Activated naive CD4-positive, alpha-beta T cell treated with anti-CD3 and anti-CD28 coated beads for 36 hours (primary cell): ENCODE measurements around the gene RASGRP2. TPM values are rescaled to one million over a fixed set of nuclear protein-coding genes. Genes with fewer than 3 reads are reported as not detected.

Source experiments
- CTCF ChIA-PET: fragments of 350-600 bp; sonication (Branson Sonifier 250); formaldehyde crosslinking; loops from one replicate; lab custom pipeline; 2021; ENCODE audit warnings: antibody characterized with exemption; lab: Charles Lee
- DNase-seq: peaks from one replicate; pipeline ENCODE4 v3.0.0-alpha.2; 2020
- H3K27ac Mint-ChIP-seq: one replicate; pipeline ENCODE4 v1.8.0; 2021; ENCODE audit warnings: mild to moderate bottlenecking, mixed read lengths
- H3K27me3 Mint-ChIP-seq: one replicate; pipeline ENCODE4 v1.8.0; 2021; ENCODE audit warnings: low read depth, mixed read lengths
- H3K36me3 Mint-ChIP-seq: one replicate; pipeline ENCODE4 v1.8.0; 2021; ENCODE audit warnings: low read depth, mixed read lengths
- H3K4me1 Mint-ChIP-seq: one replicate; pipeline ENCODE4 v1.8.0; 2021; ENCODE audit warnings: low read depth, mixed read lengths
- H3K4me3 Mint-ChIP-seq: one replicate; pipeline ENCODE4 v1.8.0; 2021; ENCODE audit warnings: mild to moderate bottlenecking, moderate library complexity, mixed read lengths
- H3K9me3 Mint-ChIP-seq: one replicate; pipeline ENCODE4 v1.8.0; 2021; ENCODE audit warnings: mixed read lengths
- intact Hi-C: fragments of 100-400 bp; cut with micrococcal nuclease; formaldehyde crosslinking; loops from one replicate; pipeline ENCODE4 v1.15.1; 2023
- total RNA-seq, 2 experiments: library from RNA; stranded (reverse); gene quantifications; one replicate each; pipeline ENCODE4 v1.2.3, GENCODE V29; 2021

RASGRP2 gene
- total RNA-seq, 2 experiments from 2014 or later = 5.2 to 5.6 TPM

GRCh38 chr11:64692764-64693331, 51.1 kb downstream of the RASGRP2 start:
- Mint-ChIP-seq H3K4me3 (peak overlapping the region; percentile 32), H3K27me3 (peaks cover 16% of the 10 kb centered on the region), H3K27ac (no peak overlapping the region), H3K9me3 (no peaks in the 10 kb centered on the region), H3K36me3 (no peaks in the 10 kb centered on the region), H3K4me1 (peaks cover 24% of the 10 kb centered on the region)
- intact Hi-C loops = no loop called here
- no peak for DNase-seq
- CTCF ChIA-PET = no interaction called here

- Mint-ChIP-seq H3K36me3 (no peaks in the 10 kb centered on the region), H3K27me3 (peaks cover 16% of the 10 kb centered on the region), H3K4me1 (peaks cover 24% of the 10 kb centered on the region), H3K4me3 (no peak overlapping the region), H3K27ac (no peak overlapping the region), H3K9me3 (no peaks in the 10 kb centered on the region)
- intact Hi-C loops = no loop called here
- CTCF ChIA-PET = no interaction called here
- no peak for DNase-seq
These were observed 52.4 kb downstream of the RASGRP2 start for GRCh38 chr11:64691543-64691942.

- Mint-ChIP-seq H3K4me1 (peaks cover 24% of the 10 kb centered on the region), H3K4me3 (no peak overlapping the region), H3K27ac (no peak overlapping the region), H3K9me3 (no peaks in the 10 kb centered on the region), H3K36me3 (no peaks in the 10 kb centered on the region), H3K27me3 (peaks cover 16% of the 10 kb centered on the region)
- intact Hi-C loops = no loop called here
- CTCF ChIA-PET = interaction anchor here (2.1 to 2.2 kb wide), 2 partner anchors 14 to 71 kb away, joined by 13 to 27 read pairs; no protein-coding TSS in a partner anchor
- no peak for DNase-seq
These were observed 53.7 kb downstream of the RASGRP2 start for GRCh38 chr11:64690235-64690634.

GRCh38 chr11:64688534-64688982, 55.4 kb downstream of the RASGRP2 start:
- Mint-ChIP-seq H3K27me3 (peaks cover 11% of the 10 kb centered on the region), H3K27ac (no peak overlapping the region), H3K4me3 (peak overlapping the region; percentile 39), H3K9me3 (no peaks in the 10 kb centered on the region), H3K36me3 (no peaks in the 10 kb centered on the region), H3K4me1 (peaks cover 24% of the 10 kb centered on the region)
- CTCF ChIA-PET = interaction anchor here (0.6 to 2.2 kb wide), 43 partner anchors 8 to 1007 kb away, joined by 3 to 27 read pairs (median 4); partner anchors contain the start of genes MEN1, PYGM, RASGRP2 and RTN3
- peak; percentile 94 for DNase-seq
- intact Hi-C loops = loop anchor here (1.0 kb wide), 2 partner anchors 35 to 54 kb away; partner anchors contain the start of gene NRXN2

GRCh38 chr11:64687643-64688533, 56.1 kb downstream of the RASGRP2 start:
- Mint-ChIP-seq H3K36me3 (no peaks in the 10 kb centered on the region), H3K27me3 (peaks cover 10% of the 10 kb centered on the region), H3K9me3 (no peaks in the 10 kb centered on the region), H3K4me1 (peaks cover 18% of the 10 kb centered on the region), H3K4me3 (no peak overlapping the region), H3K27ac (no peak overlapping the region)
- CTCF ChIA-PET = interaction anchor here (0.7 to 2.2 kb wide), 32 partner anchors 8 to 1006 kb away, joined by 3 to 27 read pairs (median 4); partner anchors contain the start of genes MEN1, PYGM, RASGRP2 and RTN3
- no peak for DNase-seq
- intact Hi-C loops = loop anchor here (1.0 kb wide), 2 partner anchors 35 to 54 kb away; partner anchors contain the start of gene NRXN2

GRCh38 chr11:64687204-64687603, 56.7 kb downstream of the RASGRP2 start:
- Mint-ChIP-seq H3K27ac (no peak overlapping the region), H3K9me3 (no peaks in the 10 kb centered on the region), H3K4me1 (peaks cover 12% of the 10 kb centered on the region), H3K4me3 (no peak overlapping the region), H3K36me3 (no peaks in the 10 kb centered on the region), H3K27me3 (peaks cover 4% of the 10 kb centered on the region)
- intact Hi-C loops = no loop called here
- no peak for DNase-seq
- CTCF ChIA-PET = interaction anchor here (1.1 kb wide), 2 partner anchors 18 to 55 kb away, joined by 3 to 4 read pairs; no protein-coding TSS in a partner anchor

GRCh38 chr11:64686466-64687170, 57.3 kb downstream of the RASGRP2 start:
- intact Hi-C loops = no loop called here
- H3K27ac Mint-ChIP-seq = no peak overlapping the region
- peaks cover 8% of the 10 kb centered on the region for H3K4me1 Mint-ChIP-seq
- no peaks in the 10 kb centered on the region for H3K27me3 Mint-ChIP-seq
- H3K4me3 Mint-ChIP-seq = no peak overlapping the region
- H3K9me3 Mint-ChIP-seq = no peaks in the 10 kb centered on the region
- no peak for DNase-seq
- no peaks in the 10 kb centered on the region for H3K36me3 Mint-ChIP-seq
- CTCF ChIA-PET = interaction anchor here (1.1 kb wide), 2 partner anchors 18 to 56 kb away, joined by 3 to 4 read pairs; no protein-coding TSS in a partner anchor

- CTCF ChIA-PET = no interaction called here
- Mint-ChIP-seq H3K36me3 (no peaks in the 10 kb centered on the region), H3K4me3 (no peak overlapping the region), H3K27ac (no peak overlapping the region), H3K27me3 (no peaks in the 10 kb centered on the region), H3K9me3 (no peaks in the 10 kb centered on the region), H3K4me1 (peaks cover 8% of the 10 kb centered on the region)
- intact Hi-C loops = no loop called here
- no peak for DNase-seq
These were observed 58.4 kb downstream of the RASGRP2 start for GRCh38 chr11:64685536-64685935.

- Mint-ChIP-seq H3K4me1 (peaks cover 8% of the 10 kb centered on the region), H3K4me3 (no peak overlapping the region)
- intact Hi-C loops = no loop called here
These were observed 59.6 kb downstream of the RASGRP2 start for GRCh38 chr11:64684357-64684756.

GRCh38 chr11:64681171-64681570, 62.8 kb downstream of the RASGRP2 start:
- no peaks in the 10 kb centered on the region for H3K4me1 Mint-ChIP-seq
- intact Hi-C loops = no loop called here

More at GRCh38 chr11:64684357-64684756, 59.6 kb downstream of the RASGRP2 start:
- Mint-ChIP-seq H3K27me3 (no peaks in the 10 kb centered on the region), H3K36me3 (no peaks in the 10 kb centered on the region), H3K27ac (no peak overlapping the region), H3K9me3 (no peaks in the 10 kb centered on the region)
- no peak for DNase-seq
- CTCF ChIA-PET = interaction anchor here (0.6 kb wide), 1 partner anchor 84 kb away, joined by 3 read pairs; no protein-coding TSS in a partner anchor

GRCh38 chr11:64679846-64680245, 64.1 kb downstream of the RASGRP2 start:
- H3K27ac Mint-ChIP-seq = no peak overlapping the region
- H3K27me3 Mint-ChIP-seq = peaks cover 4% of the 10 kb centered on the region
- intact Hi-C loops = no loop called here
- H3K9me3 Mint-ChIP-seq = no peaks in the 10 kb centered on the region
- DNase-seq = no peak
- no peak overlapping the region for H3K4me3 Mint-ChIP-seq
- no peaks in the 10 kb centered on the region for H3K4me1 Mint-ChIP-seq
- H3K36me3 Mint-ChIP-seq = no peaks in the 10 kb centered on the region
- CTCF ChIA-PET = interaction anchor here (0.6 to 1.3 kb wide), 2 partner anchors 9 to 342 kb away, joined by 3 to 6 read pairs; no protein-coding TSS in a partner anchor

More at GRCh38 chr11:64681171-64681570, 62.8 kb downstream of the RASGRP2 start:
- H3K27ac Mint-ChIP-seq = no peak overlapping the region
- DNase-seq = no peak
- no peaks in the 10 kb centered on the region for H3K27me3 Mint-ChIP-seq
- H3K9me3 Mint-ChIP-seq = no peaks in the 10 kb centered on the region
- H3K4me3 Mint-ChIP-seq = no peak overlapping the region
- CTCF ChIA-PET = interaction anchor here (0.6 kb wide), 1 partner anchor 659 kb away, joined by 7 read pairs; no protein-coding TSS in a partner anchor
- no peaks in the 10 kb centered on the region for H3K36me3 Mint-ChIP-seq
